SK-MEL-5 (cell line): ENCODE measurements around the gene LIN28A. TPM values are rescaled to one million over a fixed set of nuclear protein-coding genes. Genes with fewer than 3 reads are reported as not detected.
A peak's percentile ranks its signal among the peaks of the same experiment; 100 is the strongest.

Experiments used
- DNase-seq: peaks from one replicate; pipeline ENCODE4 v3.0.0-alpha.2; 2016; ENCODE audit warnings: low read depth, low spot score
- in situ Hi-C: cut with HindIII; loops from 2 replicates; pipeline ENCODE4 v1.10.0; 2016; ENCODE audit warnings: low sequenced_read_pairs, high pct_unique_total_duplicates, low pct_unique_long_range_greater_than_20kb
- total RNA-seq: library from RNA; depleted of rRNA; stranded (reverse); fragments of >200 nt; shearing (Covaris generic); gene quantifications from 2 replicates; pipeline ENCODE4 v1.2.3, GENCODE V29; 2014

LIN28A gene
- total RNA-seq, 1 experiment from 2014 or later: not detected

- DNase-seq: no peak
- in situ Hi-C loops: no loop called here
These were observed 1.7 kb downstream of the LIN28A start for GRCh38 chr1:26412180-26412840.

- DNase-seq: no peak
- in situ Hi-C loops: no loop called here
These were observed 2.4 kb downstream of the LIN28A start for GRCh38 chr1:26413031-26413430.

- peak; percentile 73 for DNase-seq
- in situ Hi-C loops: no loop called here
These were observed 6.6 kb downstream of the LIN28A start for GRCh38 chr1:26417111-26417759.

GRCh38 chr1:26418865-26419349 is 8.3 kb downstream of the LIN28A start:
- DNase-seq: no peak
- in situ Hi-C loops: no loop called here

GRCh38 chr1:26419494-26419893 is 8.9 kb downstream of the LIN28A start:
- no peak for DNase-seq
- in situ Hi-C loops: no loop called here

GRCh38 chr1:26429721-26430120 is 19.1 kb downstream of the LIN28A start:
- DNase-seq: no peak
- in situ Hi-C loops: no loop called here

GRCh38 chr1:26431979-26432695 is 21.5 kb downstream of the LIN28A start, which contains the start of gene DHDDS:
Gene DHDDS (plus strand): TSS chr1:26432321. CDS start chr1:26432946, 625 bp downstream.
- in situ Hi-C loops: no loop called here
- DNase-seq: peak; percentile 97

- in situ Hi-C loops: no loop called here
These were observed 22.2 kb downstream of the LIN28A start for GRCh38 chr1:26432793-26433192.

GRCh38 chr1:26434161-26434752 is 23.6 kb downstream of the LIN28A start:
- DNase-seq: no peak
- in situ Hi-C loops: no loop called here

More at GRCh38 chr1:26432793-26433192, 22.2 kb downstream of the LIN28A start:
- no peak for DNase-seq

- no peak for DNase-seq
- in situ Hi-C loops: no loop called here
These were observed 27.4 kb downstream of the LIN28A start for GRCh38 chr1:26438041-26438440.

- in situ Hi-C loops: no loop called here
- no peak for DNase-seq
These were observed 29.6 kb downstream of the LIN28A start for GRCh38 chr1:26440259-26440658.

GRCh38 chr1:26449868-26450267 is 39.3 kb downstream of the LIN28A start:
- no peak for DNase-seq
- in situ Hi-C loops: no loop called here

GRCh38 chr1:26450908-26451307 is 40.3 kb downstream of the LIN28A start:
- DNase-seq: no peak
- in situ Hi-C loops: no loop called here

GRCh38 chr1:26452459-26453183 is 42.0 kb downstream of the LIN28A start:
- in situ Hi-C loops: no loop called here
- DNase-seq: no peak

GRCh38 chr1:26459148-26459547 is 48.5 kb downstream of the LIN28A start:
- no peak for DNase-seq
- in situ Hi-C loops: no loop called here

- in situ Hi-C loops: no loop called here
- no peak for DNase-seq
These were observed 49.0 kb downstream of the LIN28A start for GRCh38 chr1:26459573-26460031.

- no peak for DNase-seq
- in situ Hi-C loops: no loop called here
These were observed 58.3 kb downstream of the LIN28A start for GRCh38 chr1:26468911-26469310.
